Chondrocyte (in vitro differentiated cells): ENCODE measurements around the gene CTNNB1. TPM values are rescaled to one million over a fixed set of nuclear protein-coding genes. Genes with fewer than 3 reads are reported as not detected.

Experiments used
- DNase-seq: peaks from one replicate; pipeline ENCODE4 v3.0.0; 2021; ENCODE audit warnings: mixed read lengths, low spot score
- H3K27ac Mint-ChIP-seq: one replicate; pipeline ENCODE4 v1.8.0; 2021; ENCODE audit warnings: mild to moderate bottlenecking, moderate library complexity, mixed read lengths; ENCODE audit not compliant: unreplicated experiment
- H3K27me3 Mint-ChIP-seq: 2 replicates; pipeline ENCODE4 v1.8.0; 2021; ENCODE audit warnings: low read depth, mixed read lengths
- H3K36me3 Mint-ChIP-seq: 2 replicates; pipeline ENCODE4 v1.8.0; 2021; ENCODE audit warnings: low read depth, mixed read lengths
- H3K4me1 Mint-ChIP-seq: 2 replicates; pipeline ENCODE4 v1.8.0; 2021; ENCODE audit warnings: low read depth, mild to moderate bottlenecking, mixed read lengths
- H3K4me3 Mint-ChIP-seq: one replicate; pipeline ENCODE4 v1.8.0; 2021; ENCODE audit warnings: mild to moderate bottlenecking, moderate library complexity, mixed read lengths; ENCODE audit not compliant: unreplicated experiment
- H3K9me3 Mint-ChIP-seq: 2 replicates; pipeline ENCODE4 v1.8.0; 2021; ENCODE audit warnings: low read depth, mixed read lengths
- total RNA-seq: library from RNA; stranded (reverse); gene quantifications from 3 replicates; pipeline ENCODE4 v1.2.1, GENCODE V29; 2021
- TF ChIP-seq, protein P1 (sequence below): fragments of 200-600 bp; sonication (generic); IDR thresholded peaks from 2 replicates; pipeline ENCODE4 v1.5.0; 2021; ENCODE audit warnings: antibody characterized with exemption, mild to moderate bottlenecking, moderate library complexity

The CTNNB1 gene
- total RNA-seq, 1 donor from 2014 or later, result 487 TPM

DNA sequence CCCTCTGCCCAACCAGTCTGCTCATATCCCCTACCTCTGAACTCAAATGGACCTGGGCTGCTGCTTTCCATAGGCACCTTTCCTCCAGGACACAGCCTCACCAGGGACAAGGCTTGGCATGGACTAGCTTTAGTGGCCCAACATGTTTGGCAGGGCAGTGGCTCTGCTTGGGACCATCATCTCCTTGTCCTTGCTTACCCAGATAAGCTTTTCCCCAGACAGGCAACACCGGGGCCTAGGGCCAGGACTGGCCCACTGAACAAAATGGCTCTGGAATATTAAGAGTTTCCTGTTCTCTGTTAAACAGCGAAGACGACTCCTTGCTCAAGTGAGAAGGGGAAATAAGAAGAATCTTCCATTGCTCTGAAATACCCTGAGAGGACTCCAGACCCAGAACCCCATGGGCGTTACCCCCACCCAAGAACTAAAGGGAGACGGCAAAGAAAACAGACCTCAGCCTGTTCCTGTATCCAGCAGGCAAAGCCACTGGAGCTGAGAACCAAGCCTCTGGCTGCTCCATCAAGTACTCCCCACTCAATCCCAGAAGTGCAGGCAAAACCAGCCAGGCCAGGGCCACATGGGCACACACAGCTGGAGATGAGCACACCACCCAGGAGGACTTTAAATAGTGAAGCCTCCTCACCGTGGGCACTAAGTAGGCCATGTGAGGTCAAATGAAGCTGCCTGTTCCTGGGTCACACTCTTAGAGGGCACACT is 45.5 kb downstream of the CTNNB1 start:
- Mint-ChIP-seq H3K4me3 (no peak overlapping the region), H3K4me1 (peaks cover 30% of the 10 kb centered on the region), H3K36me3 (peaks cover 33% of the 10 kb centered on the region), H3K9me3 (no peaks in the 10 kb centered on the region), H3K27me3 (no peaks in the 10 kb centered on the region), H3K27ac (no peak overlapping the region)
- no peak for DNase-seq
- TF ChIP-seq, protein P1, sequence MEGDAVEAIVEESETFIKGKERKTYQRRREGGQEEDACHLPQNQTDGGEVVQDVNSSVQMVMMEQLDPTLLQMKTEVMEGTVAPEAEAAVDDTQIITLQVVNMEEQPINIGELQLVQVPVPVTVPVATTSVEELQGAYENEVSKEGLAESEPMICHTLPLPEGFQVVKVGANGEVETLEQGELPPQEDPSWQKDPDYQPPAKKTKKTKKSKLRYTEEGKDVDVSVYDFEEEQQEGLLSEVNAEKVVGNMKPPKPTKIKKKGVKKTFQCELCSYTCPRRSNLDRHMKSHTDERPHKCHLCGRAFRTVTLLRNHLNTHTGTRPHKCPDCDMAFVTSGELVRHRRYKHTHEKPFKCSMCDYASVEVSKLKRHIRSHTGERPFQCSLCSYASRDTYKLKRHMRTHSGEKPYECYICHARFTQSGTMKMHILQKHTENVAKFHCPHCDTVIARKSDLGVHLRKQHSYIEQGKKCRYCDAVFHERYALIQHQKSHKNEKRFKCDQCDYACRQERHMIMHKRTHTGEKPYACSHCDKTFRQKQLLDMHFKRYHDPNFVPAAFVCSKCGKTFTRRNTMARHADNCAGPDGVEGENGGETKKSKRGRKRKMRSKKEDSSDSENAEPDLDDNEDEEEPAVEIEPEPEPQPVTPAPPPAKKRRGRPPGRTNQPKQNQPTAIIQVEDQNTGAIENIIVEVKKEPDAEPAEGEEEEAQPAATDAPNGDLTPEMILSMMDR, result no peak

DNA sequence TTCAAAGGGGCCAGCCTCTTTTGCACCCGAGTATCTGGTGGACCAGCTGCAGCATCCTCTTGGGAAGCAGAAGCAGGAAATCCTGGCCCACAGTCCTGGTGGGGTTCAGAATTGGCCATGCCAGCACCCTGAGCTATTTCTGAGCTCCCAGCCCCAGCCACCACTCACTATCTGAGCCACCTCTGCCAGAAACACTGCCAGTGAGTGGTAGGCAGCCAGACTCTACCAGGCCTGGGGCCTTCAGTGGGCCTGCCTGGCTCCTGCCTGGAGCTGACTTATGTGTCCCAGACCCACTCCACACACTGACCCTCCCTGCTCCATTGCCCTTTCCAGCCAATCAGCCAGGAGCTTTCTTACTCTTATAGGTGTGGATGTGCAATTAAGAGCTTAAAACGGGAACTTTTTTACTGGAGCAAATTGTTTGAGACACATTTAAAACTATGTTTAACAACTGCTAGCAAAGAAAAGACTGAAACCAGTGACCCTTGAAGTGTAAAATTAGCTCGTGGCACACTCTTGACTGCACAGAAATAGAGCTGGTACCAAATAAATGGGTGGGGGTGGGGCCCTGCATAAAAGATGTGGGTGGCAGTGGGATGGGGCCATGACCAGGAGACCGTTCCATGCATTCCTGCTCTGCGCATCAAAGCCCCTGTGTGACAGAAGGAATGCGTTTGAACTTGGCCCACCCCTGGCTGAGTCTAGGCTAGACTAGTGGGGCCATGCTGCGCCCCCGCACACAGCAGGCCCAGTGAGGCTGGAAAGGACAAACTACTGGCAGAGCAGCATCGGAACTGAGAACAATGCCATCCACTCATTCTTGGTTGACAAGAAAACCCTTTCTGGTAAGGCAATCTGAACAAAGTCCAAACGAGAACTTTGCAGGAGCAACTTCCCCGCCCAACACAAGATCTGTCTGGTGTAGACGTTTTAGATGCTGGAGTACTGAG is 48.0 kb downstream of the CTNNB1 start:
- no peak for DNase-seq

DNA sequence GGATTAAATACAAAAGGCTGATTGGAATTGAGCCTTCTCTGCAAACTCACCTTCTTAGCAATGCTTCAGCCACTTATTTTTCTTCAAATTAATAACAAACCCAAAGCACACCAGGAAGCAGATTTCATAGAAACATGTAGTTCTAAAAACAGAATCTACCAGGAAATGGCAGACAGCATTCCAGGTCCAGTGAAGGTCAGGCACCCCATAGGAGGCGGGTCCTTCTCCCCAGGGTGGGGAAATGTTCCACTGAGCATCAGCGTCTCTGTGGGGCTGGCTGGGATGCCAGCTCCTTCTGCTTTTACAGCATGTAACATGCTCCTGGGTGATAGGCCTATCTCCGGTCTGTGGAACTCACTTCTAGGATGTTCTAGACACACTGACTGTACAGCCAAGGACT is 49.2 kb downstream of the CTNNB1 start:
- Mint-ChIP-seq H3K27ac (no peak overlapping the region), H3K27me3 (no peaks in the 10 kb centered on the region), H3K4me1 (peaks cover 30% of the 10 kb centered on the region), H3K9me3 (peaks cover 7% of the 10 kb centered on the region), H3K4me3 (no peak overlapping the region), H3K36me3 (peaks cover 13% of the 10 kb centered on the region)
- no peak for DNase-seq
- TF ChIP-seq, protein P1, result no peak

More for the DNA sequence above, 48.0 kb downstream of the CTNNB1 start:
- Mint-ChIP-seq H3K4me1 (peaks cover 30% of the 10 kb centered on the region), H3K27ac (peak overlapping the region; percentile 61), H3K9me3 (peaks cover 3% of the 10 kb centered on the region), H3K36me3 (peaks cover 18% of the 10 kb centered on the region), H3K4me3 (no peak overlapping the region), H3K27me3 (no peaks in the 10 kb centered on the region)
- TF ChIP-seq, protein P1, result no peak

DNA sequence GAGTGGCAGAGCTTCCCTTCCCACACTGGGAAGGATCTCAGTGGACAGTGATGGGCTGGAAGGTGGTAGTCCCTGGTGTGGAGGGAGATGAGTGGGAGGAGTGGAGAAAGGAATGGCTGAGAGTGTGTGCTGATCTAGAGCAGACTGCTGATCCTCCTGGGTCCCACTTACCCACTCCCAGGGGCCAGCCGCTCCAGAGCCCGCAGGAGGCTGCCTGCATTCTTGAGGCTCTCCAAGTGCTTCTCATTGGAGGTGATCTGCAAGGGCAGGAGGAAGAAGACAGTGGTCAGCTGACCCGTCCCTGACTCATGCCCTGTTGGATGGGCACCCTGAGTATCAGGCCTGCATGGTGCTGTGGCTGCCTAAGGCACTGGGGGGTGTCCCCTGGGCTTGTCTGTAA is 50.0 kb downstream of the CTNNB1 start:
- Mint-ChIP-seq H3K36me3 (peaks cover 13% of the 10 kb centered on the region), H3K9me3 (peaks cover 13% of the 10 kb centered on the region), H3K4me3 (no peak overlapping the region), H3K27me3 (no peaks in the 10 kb centered on the region), H3K4me1 (peaks cover 30% of the 10 kb centered on the region), H3K27ac (peak overlapping the region; percentile 45)
- DNase-seq, result no peak
- TF ChIP-seq, protein P1, result no peak

DNA sequence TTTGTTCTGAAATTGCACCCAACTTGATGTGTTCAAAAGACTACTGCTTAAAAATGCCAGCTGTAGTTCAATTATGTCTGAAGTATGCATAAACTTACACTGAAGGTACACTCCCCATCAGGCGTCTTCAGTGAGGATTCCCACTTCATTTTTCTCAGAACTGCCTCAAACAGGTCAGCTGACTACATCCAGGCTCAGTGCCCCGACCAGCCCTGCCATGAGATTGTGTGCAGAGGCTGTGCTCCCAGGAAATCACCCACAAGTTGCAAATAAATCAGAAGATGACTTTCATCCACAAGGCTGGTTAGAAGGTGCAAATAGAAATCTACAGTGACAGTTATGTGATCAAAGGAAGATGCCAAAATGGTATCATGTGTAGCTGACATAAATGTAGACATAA is 51.5 kb downstream of the CTNNB1 start:
- peaks cover 13% of the 10 kb centered on the region for H3K9me3 Mint-ChIP-seq
- H3K27me3 Mint-ChIP-seq, result no peaks in the 10 kb centered on the region
- H3K27ac Mint-ChIP-seq, result no peak overlapping the region
- H3K4me3 Mint-ChIP-seq, result no peak overlapping the region
- H3K36me3 Mint-ChIP-seq, result peaks cover 7% of the 10 kb centered on the region
- H3K4me1 Mint-ChIP-seq, result peaks cover 30% of the 10 kb centered on the region
- DNase-seq, result no peak
- TF ChIP-seq, protein P1, result no peak
